Putamen (tissue), 1 donor: Measurements from ENCODE around the gene MYCBP2.
"Not testable (repeated sequence)": the region's sequence is repeated elsewhere in the genome, so short reads cannot be mapped to it uniquely, and the experiment has no call there.

Source experiments
- DNase-seq: peaks from one replicate; pipeline ENCODE4 v3.0.0-alpha.2; 2016; ENCODE audit warnings: low spot score

Gene MYCBP2

DNA sequence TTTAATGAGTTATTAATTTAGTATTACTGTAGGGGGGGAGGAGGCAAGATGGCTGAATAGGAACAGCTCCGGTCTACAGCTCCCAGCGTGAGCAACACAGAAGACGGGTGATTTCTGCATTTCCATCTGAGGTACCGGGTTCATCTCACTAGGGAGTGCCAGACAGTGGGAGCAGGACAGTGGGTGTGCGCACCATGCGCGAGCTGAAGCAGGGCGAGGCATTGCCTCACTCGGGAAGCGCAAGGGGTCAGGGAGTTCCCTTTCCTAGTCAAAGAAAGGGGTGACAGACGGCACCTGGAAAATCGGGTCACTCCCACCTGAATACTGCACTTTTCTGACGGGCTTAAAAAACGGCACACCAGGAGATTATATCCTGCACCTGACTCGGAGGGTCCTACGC is 127.9 kb downstream of the MYCBP2 start:
- DNase-seq: not testable (repeated sequence)

- no peak for DNase-seq
Observed at GRCh38 chr13:77196052-77196618, 130.8 kb downstream of the MYCBP2 start.

GRCh38 chr13:77190349-77190958 is 136.4 kb downstream of the MYCBP2 start:
- DNase-seq: no peak

DNA sequence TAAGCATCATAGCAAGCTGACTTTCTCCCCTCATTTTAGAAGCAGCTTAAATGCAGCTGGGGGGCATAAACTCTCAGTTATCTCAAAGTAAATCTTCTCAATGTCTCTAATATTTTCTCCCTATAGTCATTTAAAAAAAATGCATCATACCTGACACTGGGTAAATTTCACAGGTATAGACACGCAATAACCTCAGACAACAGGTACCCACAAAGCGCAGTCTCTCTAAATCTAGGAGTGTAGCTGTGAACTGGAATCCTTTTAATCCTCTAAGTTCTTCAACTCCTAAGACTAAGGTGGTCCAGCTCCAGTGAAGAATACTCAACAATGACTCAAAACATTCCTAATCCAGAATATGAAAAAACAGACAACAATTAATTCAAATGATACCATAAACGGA is 141.2 kb downstream of the MYCBP2 start:
- no peak for DNase-seq

DNA sequence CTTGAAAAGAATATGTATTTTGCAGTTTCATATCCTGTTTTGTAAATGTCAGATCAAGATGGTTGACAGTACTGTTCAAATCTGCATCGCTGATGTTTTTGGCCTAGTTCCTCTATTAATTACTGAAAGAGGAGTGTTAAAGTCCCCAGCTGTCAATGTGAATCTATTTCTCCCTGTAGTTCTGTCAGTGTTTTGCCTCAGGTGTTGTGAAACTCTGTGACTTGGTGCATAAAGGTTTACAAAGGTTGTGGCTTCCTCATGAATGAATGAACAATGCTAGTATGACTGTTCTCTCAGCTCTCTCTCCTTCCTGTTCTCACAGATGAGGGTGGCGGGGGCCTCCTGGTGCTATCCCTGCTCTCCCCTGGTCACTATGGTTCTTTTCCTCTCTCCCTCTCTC is 142.4 kb downstream of the MYCBP2 start:
- DNase-seq: no peak

DNA sequence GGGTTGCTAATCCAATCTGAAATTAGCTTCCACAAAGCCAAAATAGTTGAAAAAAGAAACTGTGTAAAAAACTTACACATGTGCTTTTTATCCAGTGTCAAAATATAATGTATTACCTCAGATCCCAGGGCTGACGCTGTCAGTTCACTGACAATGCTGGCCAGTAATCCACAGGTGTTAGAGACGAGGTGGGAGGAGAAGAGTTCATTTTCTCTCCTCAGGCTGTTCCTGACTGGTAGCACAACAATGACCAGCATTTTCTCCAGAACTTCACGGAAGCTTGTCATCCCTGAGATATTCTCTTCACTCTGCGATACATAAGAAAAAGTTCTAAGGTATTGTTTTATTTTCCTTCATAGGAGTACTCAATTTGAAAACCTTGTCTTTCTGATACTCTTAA is 146.9 kb downstream of the MYCBP2 start:
- no peak for DNase-seq

DNA sequence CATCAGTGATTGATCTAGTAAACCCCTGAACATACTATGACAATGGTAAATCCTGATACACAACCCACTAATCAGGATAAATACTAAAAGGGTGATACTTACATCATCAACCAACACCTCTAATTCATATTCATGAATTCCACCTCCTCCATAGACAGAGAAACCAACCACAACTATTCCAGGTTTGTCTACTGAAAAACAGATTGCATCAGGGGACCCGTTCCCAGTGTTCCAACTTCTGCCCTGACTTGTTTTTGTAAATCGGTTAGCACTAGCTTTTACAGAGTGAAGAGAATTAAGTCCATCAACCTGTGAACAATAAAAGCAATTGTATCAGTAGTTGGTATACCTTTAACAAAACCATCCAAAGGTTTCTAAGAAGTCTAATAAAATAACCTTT is 149.2 kb downstream of the MYCBP2 start:
- no peak for DNase-seq

GRCh38 chr13:77176350-77176749 is 150.5 kb downstream of the MYCBP2 start:
- no peak for DNase-seq

DNA sequence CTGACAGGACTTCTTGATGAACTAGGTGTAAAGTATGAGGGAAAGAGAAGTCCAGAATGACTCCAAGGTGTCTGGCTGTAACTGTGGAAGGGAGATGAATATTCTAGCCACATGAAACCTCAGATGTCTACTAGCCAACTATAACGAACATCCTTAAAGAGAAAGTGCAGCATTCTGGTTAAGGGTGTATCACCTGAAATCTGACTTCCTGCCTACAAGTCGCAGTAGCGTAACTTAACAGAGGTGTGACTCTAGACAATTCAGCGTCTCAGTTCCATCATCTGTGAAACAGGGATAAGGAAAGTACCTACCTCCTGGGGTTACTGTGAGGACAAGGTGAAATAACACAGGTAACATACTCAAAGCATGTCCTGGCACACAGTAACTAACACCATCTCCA is 154.2 kb downstream of the MYCBP2 start:
- DNase-seq: no peak

DNA sequence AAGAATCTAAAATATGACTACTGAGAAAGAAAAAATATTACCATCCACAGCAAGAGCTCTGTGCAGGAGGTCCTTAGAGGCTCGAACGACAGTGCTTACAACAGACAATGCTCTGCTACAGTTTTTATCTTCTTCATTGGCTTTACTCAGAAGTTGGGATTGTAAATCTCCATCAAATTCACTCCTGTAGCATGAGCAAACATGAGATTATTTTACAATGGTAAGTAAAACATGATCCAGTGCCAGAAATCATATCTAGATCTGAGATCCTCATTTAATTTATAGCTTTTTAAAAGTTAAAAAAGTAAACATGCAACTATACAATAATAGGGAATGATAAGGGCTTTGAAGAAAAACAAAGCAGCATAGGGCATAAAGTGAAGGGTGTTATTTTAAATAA is 155.4 kb downstream of the MYCBP2 start:
- no peak for DNase-seq

DNA sequence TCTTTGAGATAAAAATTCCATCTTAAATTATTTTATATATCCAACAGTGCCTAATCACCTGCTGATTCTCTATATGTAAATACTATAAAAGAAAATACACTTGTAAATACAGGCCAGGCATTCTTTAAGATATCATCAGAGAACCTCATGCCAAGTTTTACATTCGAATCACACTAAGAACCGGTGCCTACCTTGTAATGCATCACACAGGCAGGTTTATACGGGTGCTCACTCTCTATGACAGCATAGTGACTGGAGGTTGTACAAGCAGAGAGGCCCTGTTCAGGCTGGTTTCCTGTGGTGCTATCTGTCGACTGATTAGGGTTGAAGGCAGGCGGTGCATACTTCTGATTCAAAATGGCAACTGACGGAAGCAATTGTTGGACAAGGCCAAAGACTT is 158.7 kb downstream of the MYCBP2 start:
- DNase-seq: no peak

DNA sequence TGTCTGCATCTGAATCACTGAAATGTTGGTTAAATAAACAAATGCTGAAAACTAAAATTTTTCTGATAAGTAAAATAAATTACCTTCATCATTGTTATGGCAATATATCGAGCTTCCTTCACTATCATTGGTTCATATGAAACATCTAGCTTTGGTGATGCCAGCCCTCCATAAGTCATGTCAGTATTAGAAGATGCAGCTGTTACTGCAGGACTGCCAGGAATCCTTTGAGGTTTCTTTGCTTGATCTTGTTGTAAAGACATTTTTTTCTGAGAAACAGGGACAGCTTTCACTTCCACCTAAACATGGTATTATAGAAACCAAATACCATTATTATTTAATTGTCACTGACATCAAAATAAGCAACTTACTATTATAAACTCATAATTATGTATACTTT is 176.2 kb downstream of the MYCBP2 start:
- no peak for DNase-seq

- no peak for DNase-seq
Observed at GRCh38 chr13:77143431-77143830, 183.5 kb downstream of the MYCBP2 start.

GRCh38 chr13:77139306-77139705 is 187.6 kb downstream of the MYCBP2 start:
- DNase-seq: no peak

GRCh38 chr13:77138813-77139212 is 188.1 kb downstream of the MYCBP2 start:
- DNase-seq: no peak

DNA sequence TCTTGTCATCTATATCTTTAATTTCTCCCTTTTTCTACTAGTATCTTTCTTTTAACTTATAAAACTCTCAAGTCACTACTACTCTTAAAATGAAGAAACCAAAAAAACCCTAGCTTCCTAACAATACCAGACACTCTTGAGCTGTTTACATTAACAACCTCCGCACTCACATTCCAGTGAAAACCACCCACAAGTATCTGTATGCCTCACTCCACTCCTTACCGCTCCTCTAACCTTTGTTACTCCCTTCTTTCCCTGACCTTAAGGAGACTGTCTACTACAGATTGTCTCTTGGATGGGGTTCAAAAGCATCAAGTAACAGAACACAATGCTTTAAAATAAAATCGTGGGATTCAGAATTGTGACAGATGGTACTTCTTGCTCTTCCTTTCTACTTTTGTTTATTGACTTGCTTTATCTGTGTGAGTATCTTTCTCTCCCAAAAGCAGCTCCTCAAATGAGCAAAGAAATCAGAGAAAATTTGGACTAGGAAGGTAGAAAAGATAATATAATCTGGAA is 189.9 kb downstream of the MYCBP2 start:
- DNase-seq: no peak

DNA sequence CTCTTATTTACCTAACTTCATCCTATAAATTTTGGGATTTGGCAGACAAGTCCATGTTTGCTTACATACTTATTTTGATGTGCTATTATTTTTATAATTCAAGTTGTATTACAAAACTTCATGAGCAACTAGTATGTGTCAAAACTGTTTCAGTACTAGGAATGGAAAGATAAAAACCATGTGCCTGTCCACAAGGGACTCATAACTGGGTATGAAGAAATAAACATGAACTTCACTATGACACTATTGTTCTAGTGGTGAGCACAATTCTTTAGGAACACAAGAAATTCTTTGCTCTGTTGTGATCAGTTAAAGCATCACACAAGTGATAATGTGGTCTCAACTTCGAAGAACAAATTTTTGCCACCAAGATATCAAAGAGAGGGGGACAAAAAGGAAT is 202.5 kb downstream of the MYCBP2 start:
- no peak for DNase-seq

DNA sequence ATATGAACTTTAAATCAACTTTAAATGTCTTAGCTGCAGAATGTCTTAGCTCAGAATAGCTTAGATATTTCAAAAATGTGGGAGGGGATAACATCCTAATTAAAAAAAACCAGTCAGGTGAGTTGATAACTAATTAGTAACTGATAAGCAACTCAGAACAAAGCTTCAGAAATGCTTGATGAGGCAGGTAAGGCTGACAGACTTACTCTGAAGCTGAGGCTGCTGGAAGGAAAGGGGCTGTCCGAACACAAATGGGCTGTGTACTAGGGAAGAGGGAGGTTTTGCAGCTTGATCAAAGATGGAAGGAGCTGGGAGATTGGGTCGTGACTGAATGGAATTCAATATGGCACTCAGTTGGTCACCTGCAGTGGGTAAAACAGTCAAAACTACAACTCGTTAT is 208.8 kb downstream of the MYCBP2 start:
- no peak for DNase-seq

DNA sequence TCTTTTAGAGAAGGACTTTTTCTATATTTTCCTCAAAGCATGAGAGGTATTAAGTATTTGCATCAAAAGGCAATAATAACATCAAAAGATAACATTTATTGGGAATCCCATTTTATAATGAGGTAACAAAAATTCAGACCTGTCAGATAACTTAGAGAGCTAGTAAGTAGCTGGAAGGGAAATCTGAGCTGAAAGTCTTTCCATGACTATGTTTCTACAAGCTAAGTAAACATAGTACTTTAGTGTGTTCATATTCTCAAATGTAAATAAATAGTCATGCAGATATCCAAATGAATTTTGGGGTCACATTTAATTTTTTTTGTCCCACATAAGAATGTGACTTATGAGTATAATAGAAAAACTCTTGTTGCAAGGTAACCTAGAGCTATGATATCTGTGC is 212.6 kb downstream of the MYCBP2 start:
- no peak for DNase-seq

GRCh38 chr13:77113496-77113895 is 213.4 kb downstream of the MYCBP2 start:
- no peak for DNase-seq

GRCh38 chr13:77105051-77105450 is 221.8 kb downstream of the MYCBP2 start:
- no peak for DNase-seq

- DNase-seq: no peak
Observed at GRCh38 chr13:77099415-77099814, 227.5 kb downstream of the MYCBP2 start.

- no peak for DNase-seq
Observed at GRCh38 chr13:77095288-77095687, 231.6 kb downstream of the MYCBP2 start.

DNA sequence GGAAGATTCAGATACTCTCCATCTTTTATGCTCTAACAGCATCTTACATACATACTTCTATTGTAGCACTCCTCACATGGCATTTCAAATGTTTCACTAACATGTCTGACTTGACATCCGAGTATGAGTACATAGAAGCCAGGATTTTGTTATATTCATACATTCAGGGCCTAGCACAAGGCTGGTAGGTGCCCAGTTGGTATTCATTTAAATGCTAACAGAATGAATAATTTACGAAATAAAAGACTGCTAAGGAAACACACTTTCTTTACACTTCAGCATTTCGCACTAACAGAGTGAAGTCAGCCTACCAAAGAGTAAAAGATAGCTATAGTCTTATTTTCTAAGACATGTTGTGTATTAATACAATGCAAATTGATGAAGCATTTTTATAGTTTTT is 232.1 kb downstream of the MYCBP2 start:
- no peak for DNase-seq
